ENCODE measurements around the gene C16orf74.
A peak's percentile ranks its signal among the peaks of the same experiment; 100 is the strongest.

C16orf74 gene

DNA sequence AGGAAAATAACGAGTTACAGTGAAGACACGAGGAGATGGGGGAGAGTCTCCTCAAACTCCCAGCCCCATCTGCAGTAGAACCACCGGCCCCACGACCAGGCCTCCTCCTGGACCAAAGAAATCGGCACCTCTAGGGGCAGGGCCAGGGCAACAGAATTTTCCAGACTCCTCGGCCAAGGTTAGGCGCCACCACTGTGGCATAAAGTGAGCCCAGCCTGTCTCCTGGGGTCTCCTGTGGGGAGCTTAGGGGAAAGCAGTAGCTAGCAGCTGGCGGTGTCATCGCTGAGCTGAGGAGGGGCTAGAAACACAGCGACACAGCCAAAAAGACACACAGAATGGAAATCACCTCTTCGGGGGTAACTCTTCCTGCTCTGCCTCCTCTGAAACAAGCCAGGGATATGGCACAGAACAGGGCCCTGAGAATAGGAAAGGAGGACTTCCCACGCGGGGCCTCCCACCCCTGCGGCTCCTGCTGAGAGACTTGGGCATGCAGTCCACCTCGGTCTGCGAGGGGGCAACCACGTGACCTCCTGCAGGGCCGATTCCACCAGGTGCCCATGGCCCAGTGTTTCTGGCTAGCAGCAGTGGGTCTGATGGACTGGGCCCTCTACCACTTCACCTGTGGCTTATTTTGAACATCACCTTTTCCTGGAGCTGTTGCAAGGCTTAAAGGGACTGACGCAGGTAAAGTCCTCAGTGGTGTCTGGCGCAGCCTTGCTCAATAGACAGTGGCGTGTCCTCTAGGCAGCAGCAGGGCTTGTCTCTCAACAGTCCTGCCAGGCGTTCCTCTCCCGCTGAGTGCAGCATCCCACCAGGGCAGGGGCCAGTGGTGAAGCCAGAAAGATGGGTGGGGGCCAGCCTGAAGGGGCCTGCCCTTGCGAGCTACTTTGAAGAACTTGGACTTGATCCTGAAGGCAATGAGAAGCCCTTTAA lies 55.4 kb downstream of the C16orf74 start:
- DNase-seq (ENCODE audit: low spot score), result no peak

DNA sequence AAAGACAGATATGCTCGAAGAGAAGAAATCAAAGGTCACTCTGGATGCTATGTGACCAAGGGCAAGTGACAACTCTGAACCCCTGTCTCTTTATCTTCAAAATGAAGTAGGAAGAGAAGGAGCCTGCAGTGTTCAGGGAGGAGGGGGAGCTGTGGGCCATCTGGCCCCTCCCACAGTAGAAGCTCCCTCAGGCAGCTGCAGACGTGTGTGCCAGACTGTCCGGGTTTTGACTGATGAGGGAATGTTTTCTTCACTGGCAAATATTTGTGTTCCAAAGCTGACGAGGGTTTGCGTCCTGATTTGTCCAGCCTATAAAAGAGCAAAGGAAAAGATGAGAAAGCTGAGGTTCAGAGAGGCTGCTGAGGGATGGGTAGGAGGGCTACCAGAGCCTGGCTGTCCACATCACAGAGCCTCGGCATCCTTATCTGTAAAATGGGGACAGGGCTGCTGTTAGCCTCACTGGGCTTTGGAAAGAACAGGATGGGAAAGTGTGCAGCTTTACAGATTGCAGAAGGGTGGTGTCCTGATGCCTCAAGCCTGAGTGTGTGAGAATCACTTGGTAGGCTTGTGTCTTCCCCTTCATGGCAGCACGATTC lies 60.3 kb downstream of the C16orf74 start:
- DNase-seq (ENCODE audit: low spot score), result no peak

DNA sequence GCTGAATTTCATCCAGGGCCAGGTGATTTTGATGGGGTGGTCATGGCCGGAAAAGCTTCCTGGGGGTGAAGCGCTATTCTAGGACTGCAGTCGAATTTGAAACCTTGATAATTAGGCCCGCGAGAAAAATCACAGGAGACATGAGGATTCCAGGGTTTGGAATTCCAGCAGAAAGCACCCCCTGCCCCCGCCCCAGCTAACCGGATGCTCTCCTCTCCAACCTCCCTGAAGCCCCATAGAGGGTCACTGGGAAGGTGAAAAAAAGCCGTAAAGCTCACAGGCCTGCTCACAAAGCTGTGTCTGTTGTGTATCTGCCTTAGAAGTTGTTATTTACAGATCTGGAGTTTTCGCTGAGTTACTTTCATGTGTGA lies 61.0 kb downstream of the C16orf74 start:
- no peak for DNase-seq (ENCODE audit: low spot score)

GRCh38 chr16:85689285-85689949 lies 61.5 kb downstream of the C16orf74 start:
- DNase-seq (ENCODE audit: low spot score), result no peak

- peak; percentile 99 for DNase-seq (ENCODE audit: low spot score)
Measured at GRCh38 chr16:85688586-85689284, 62.2 kb downstream of the C16orf74 start, which contains the start of gene GINS2. Gene GINS2 (minus strand): TSS chr16:85688954. CDS start chr16:85688898, 56 bp downstream.

DNA sequence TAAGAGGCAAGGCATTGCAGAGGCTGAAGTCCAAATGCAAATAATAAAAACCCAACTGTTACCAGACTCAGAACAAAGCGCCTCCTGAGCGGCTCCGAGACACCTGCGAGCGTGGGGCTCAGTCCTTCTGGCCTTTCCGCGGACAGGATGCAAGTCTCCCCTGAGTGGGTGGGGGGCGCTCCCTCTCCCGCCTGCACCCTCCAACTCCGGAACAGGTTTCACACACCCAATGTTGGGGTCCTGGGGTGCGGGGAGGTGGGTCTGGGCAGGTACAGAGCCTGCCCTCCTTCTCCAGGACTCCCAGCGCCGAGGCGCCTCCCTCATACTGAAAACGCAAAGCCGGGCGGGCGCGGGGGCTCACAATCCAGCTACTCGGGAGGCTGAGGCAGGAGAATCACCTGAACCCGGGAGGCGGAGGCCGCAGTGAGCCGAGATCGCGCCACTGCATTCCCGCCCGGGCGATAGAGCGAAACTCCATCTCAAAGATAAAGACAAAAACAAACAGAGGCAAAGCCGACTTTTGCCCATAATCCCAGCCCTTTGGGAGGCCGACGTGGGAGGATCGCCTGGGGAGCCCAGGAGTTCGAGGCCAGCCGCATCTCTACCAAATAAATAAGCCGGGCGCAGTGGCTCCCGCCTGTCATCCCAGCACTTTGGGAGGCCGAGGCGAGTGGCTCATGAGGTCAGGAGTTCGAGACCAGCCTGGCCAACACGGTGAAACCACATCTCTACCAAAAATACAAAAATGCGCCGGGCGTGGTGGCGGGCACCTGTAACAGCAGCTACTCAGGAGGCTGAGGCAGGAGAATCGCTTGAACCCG lies 63.0 kb downstream of the C16orf74 start:
- no peak for DNase-seq (ENCODE audit: low spot score)

DNA sequence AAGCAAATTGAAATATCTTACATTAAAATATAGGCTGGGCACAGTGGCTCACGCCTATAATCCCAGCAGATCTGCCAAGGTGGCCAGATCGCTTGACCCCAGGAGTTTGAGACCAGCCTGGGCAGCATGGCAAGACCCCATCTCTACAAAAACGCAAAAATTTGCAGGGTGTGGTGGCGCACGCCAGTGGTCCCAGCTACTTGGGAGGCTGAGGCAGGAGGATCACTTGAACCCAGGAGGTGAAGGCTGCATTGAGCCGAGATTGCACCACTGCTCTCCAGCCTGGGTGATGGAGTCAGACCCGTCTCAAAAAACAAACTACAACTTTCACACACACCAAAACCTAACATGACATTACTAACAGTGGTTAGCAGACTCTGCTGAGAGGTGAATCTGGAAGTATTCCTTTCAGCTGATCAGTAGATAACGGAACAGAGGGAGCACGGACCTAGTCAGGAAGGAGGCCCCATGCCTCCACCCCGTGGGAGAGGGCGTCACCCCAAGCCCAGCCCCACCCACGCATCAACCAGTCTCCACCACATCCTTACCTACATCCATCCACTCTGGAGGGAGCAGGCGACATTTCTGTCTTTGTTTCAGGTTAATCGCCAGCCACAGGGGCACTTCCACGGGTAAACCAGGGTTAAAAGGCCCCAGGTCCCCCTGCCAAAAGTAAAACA lies 63.8 kb downstream of the C16orf74 start:
- DNase-seq (ENCODE audit: low spot score), result no peak

DNA sequence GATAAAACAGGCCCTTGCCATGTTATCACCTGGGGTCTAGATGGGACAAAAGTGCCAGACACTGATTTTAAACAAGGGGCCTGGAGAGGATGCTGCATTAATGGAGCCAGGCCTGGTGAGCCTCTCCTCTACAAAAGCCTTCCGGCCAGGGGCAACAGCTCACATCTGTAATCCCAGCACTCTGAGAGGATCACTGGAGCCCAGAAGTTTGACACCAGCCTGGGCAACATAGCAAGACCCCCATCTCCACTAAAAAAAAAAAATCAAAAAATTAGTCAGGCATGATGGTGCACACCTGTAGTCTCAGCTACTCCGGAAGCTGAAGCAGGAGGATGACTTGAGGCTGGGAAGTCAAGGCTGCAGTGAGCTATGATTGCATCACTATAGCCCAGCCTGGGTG lies 65.6 kb downstream of the C16orf74 start:
- no peak for DNase-seq (ENCODE audit: low spot score)

DNA sequence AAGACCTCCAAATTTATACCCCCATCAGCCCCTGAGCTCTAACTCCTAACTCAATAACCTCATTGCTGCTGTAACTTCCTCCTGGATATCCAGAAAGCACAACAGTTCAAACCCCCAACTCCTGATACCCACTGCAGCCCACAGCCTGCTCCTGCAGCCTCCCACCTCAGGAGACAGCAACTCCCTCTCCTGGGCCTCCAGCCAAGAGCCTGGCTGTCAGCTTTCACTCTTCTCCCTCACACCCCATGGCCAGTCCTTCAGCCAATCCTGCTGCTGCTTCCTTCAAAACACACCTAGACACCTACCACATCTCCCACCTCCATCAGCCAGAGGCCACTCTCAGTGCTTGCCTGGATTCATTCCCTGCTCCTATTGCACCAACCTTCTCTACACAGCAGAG lies 67.5 kb downstream of the C16orf74 start:
- no peak for DNase-seq (ENCODE audit: low spot score)

- no peak for DNase-seq (ENCODE audit: low spot score)
Measured at GRCh38 chr16:85682516-85682915, 68.4 kb downstream of the C16orf74 start.

GRCh38 chr16:85681255-85681654 lies 69.6 kb downstream of the C16orf74 start:
- DNase-seq (ENCODE audit: low spot score), result no peak

DNA sequence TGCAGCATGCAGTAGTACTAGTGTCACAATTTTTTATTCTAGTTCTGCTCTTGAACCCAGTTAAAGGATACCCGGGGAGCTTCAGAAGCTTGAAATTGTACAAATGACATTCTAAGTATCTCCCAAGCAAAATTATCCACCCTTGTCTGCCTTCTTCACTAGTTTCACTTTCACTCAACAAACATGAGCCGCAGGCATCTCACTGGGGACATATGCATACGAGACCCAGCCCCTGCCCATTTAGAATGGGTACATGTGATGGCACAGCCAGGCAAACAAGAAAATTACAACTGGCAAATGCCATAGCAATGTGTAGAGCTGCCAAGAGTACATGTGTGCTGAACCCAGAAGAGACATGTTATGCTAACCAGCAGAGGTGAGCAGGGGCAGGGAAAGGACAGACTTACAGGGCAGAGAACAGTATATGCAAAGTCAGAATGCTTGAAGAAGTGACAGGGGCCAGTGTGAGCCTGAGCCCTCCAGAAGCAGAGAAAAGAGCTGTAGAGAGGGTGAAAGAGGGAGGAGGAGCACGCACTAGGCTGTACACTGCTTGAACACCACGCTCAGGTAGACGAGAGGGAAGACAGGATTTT lies 70.4 kb downstream of the C16orf74 start:
- no peak for DNase-seq (ENCODE audit: low spot score)

DNA sequence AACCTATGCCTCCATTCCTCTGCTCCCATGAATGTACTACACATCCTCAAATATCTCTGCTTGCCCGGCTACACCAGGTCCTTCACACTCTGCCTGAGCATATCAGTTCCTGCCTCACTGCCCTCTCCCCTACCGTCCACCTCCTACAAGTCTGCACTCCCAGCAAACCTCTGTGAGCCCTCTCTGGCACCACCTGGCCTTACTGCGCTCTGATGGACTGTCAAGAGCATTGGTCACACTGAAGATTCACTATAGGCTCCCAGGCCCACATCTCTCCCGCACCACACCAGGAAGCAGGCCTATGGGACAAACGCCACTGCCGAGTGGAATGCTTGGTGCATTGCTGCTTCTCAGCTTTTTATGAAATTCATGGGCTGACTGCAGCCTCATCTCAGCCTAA lies 71.0 kb downstream of the C16orf74 start:
- DNase-seq (ENCODE audit: low spot score), result no peak

GRCh38 chr16:85678821-85679220 lies 72.1 kb downstream of the C16orf74 start:
- no peak for DNase-seq (ENCODE audit: low spot score)

DNA sequence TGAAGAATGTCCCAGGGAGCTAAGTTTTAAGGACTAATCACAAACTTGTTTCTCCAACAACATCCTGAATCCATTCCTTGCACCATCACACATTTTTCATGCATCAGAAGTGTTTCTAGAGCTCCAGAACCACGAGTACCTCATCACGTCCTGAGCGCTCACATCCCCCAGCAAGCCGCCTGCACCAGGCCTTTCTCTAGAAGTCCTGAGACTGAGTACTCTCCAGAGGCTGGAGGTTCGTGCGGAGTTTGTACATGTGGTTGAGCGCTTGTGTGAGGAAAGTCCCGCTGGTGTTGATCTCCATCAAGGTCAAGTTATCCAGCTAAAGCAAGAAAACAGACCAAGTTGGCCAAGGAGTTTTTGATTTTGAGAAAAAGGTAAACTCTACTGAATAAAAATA lies 72.9 kb downstream of the C16orf74 start:
- DNase-seq (ENCODE audit: low spot score), result no peak

GRCh38 chr16:85677383-85677967 lies 73.4 kb downstream of the C16orf74 start:
- no peak for DNase-seq (ENCODE audit: low spot score)

DNA sequence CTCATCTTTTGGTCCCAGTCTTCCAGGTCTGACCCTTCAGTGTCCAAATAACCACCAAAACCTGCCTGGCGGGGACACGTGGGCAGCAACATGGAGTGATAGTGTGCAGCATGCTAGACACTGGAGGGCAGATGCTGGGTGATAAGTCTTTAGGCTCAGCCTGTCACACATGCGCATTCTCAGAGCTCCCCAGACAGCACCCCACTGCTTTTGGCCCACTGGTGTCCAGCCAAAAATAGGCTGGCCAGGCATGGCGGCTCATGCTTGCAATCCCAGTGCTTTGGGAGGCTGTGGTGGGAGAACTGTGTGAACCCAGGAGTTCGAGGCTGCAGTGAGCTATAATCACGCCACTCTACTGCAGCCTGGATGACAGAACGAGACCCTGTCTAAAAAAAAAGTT lies 74.4 kb downstream of the C16orf74 start:
- no peak for DNase-seq (ENCODE audit: low spot score)

DNA sequence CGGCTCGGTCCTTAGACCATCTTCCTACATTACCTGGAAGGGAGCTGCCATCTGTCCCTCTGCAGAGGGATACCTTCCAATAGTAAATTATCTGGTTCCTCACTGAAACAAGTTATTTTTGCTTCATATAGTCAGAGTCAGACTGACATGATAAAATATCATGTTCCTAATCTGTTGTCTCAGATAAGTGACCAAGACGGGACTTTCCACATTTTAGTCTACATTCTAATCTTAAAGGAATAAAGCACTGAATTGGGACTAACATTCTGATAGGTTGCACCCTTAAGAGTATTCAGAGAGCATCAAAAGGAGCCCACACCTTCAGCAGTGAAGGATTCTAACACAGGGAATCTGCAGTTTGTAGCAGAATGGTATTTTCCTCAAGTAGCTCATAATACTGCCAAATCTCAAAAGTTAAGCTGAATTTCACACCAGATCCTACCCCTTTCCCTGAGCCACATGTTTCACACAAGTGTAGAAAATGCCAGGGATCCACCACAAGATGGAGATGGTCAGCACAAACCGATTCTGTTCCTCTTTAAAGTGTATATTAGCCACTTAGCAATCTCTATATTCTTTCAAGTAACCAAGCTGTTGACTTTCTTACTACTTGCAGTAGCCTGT lies 75.5 kb downstream of the C16orf74 start:
- no peak for DNase-seq (ENCODE audit: low spot score)

DNA sequence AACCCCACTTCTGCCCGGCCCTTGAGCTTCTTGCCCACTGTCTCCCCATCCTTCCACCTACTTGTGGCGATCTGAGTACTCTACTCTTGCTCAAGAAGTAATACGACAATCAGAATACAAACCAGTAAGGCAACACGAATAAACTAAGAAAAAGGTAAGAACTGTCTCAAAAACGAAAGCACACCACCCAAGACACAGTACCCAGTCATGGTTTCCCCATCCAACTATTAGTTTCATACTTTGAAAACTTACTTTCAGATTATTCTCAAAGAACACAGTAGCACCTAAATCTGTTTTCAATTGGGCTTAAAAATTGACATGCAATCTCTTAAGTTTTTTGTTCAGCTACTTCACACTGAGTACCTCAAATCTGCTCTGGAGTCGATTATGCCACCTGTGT lies 76.1 kb downstream of the C16orf74 start:
- no peak for DNase-seq (ENCODE audit: low spot score)

DNA sequence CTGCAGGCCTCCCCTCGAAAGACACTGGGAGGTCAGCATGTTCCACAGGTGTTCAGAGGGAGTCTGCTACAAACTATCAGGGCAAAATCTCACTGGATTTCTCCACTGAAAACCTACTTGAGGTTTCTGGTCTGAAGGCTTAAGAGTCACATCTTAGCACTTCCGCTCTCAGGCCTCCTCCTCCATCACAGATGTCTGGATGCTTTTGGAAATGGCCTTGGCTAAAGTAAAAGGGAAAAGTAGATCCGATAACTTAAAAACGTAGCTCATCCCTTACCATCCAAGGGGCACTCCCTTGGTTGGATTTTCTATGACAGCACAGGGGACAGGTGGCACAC lies 76.5 kb downstream of the C16orf74 start:
- DNase-seq (ENCODE audit: low spot score), result no peak
